Measurements from ENCODE around the gene QRFP.

QRFP gene

GRCh38 chr9:130902204-130903185 lies 5.9 kb upstream of the QRFP start:
- H3K4me1 ChIP-seq = peaks cover 0 to 6% (median 0%) of the 10 kb centered on the region in 4 donors
- no peaks in the 10 kb centered on the region for H3K36me3 ChIP-seq
- DNase-seq = no peak
- no peak for TF ChIP-seq CTCF (IDR thresholded peaks at IDR 0.05)
- H3K4me3 ChIP-seq = no peak overlapping the region
- H3K27me3 ChIP-seq = peaks cover 0 to 81% of the 10 kb centered on the region in 2 donors
- H3K27ac ChIP-seq = no peak overlapping the region
- H3K9me3 ChIP-seq = no peaks in the 10 kb centered on the region
- intact Hi-C loops (cut with DNase I; ENCODE audit: low total_unique reads) = no loop called here

- Histone ChIP-seq H3K4me1 (peaks cover 0 to 6% (median 0%) of the 10 kb centered on the region in 4 donors), H3K36me3 (no peaks in the 10 kb centered on the region), H3K4me3 (no peak overlapping the region), H3K27ac (no peak overlapping the region), H3K27me3 (peaks cover 0 to 83% of the 10 kb centered on the region in 2 donors), H3K9me3 (no peaks in the 10 kb centered on the region)
- no peak for DNase-seq
- no peak for TF ChIP-seq CTCF (IDR thresholded peaks at IDR 0.05)
- intact Hi-C loops (cut with DNase I; ENCODE audit: low total_unique reads) = no loop called here
Observed at GRCh38 chr9:130901498-130902203, 5.0 kb upstream of the QRFP start.

- no peak for DNase-seq
- TF ChIP-seq CTCF (IDR thresholded peaks at IDR 0.05) = no peak
Observed at GRCh38 chr9:130900701-130901497, 4.3 kb upstream of the QRFP start.

GRCh38 chr9:130899051-130899748 lies 2.6 kb upstream of the QRFP start:
- Histone ChIP-seq H3K27me3 (peaks cover 0 to 63% of the 10 kb centered on the region in 2 donors), H3K9me3 (no peaks in the 10 kb centered on the region), H3K27ac (no peak overlapping the region), H3K4me3 (no peak overlapping the region), H3K36me3 (peaks cover 0 to 2% (median 1%) of the 10 kb centered on the region in 3 donors), H3K4me1 (peaks cover 0 to 22% (median 16%) of the 10 kb centered on the region in 4 donors)
- intact Hi-C loops (cut with DNase I; ENCODE audit: low total_unique reads) = no loop called here
- no peak for TF ChIP-seq CTCF (IDR thresholded peaks at IDR 0.05)
- no peak for DNase-seq

More at GRCh38 chr9:130900701-130901497, 4.3 kb upstream of the QRFP start:
- no peaks in the 10 kb centered on the region for H3K9me3 ChIP-seq
- H3K27me3 ChIP-seq = peaks cover 0 to 76% of the 10 kb centered on the region in 2 donors
- intact Hi-C loops (cut with DNase I; ENCODE audit: low total_unique reads) = no loop called here
- no peak overlapping the region for H3K27ac ChIP-seq
- H3K36me3 ChIP-seq = no peaks in the 10 kb centered on the region
- H3K4me3 ChIP-seq = no peak overlapping the region
- peaks cover 0 to 9% (median 2%) of the 10 kb centered on the region in 4 donors for H3K4me1 ChIP-seq

- TF ChIP-seq CTCF (IDR thresholded peaks at IDR 0.05) = no peak
- Histone ChIP-seq H3K4me1 (peaks cover 0 to 22% (median 16%) of the 10 kb centered on the region in 4 donors), H3K27me3 (peaks cover 0 to 56% of the 10 kb centered on the region in 2 donors), H3K4me3 (no peak overlapping the region), H3K27ac (no peak overlapping the region), H3K36me3 (peaks cover 0 to 9% (median 8%) of the 10 kb centered on the region in 3 donors), H3K9me3 (no peaks in the 10 kb centered on the region)
- intact Hi-C loops (cut with DNase I; ENCODE audit: low total_unique reads) = no loop called here
- DNase-seq = no peak
Observed at GRCh38 chr9:130898552-130898852, 1.9 kb upstream of the QRFP start.
